Hematopoietic multipotent progenitor cell (in vitro differentiated cells): ENCODE data around the gene RBM45. TPM values are rescaled to one million over a fixed set of nuclear protein-coding genes. Genes with fewer than 3 reads are reported as not detected.

Experiments
- DNase-seq, 3 donors: peaks; one replicate each; pipeline ENCODE4 v3.0.0-alpha.2; 2011 to 2015; ENCODE audit warnings: low read depth in 2 of 3, low spot score in 2 of 3
- small RNA-seq: library from RNA; depleted of rRNA; stranded (forward); fragments of <200 nt; gene quantifications from one replicate; pipeline ENCODE3, GENCODE V24; 2012
- total RNA-seq: library from RNA; depleted of rRNA; stranded (reverse); fragments of >200 nt; gene quantifications from one replicate; pipeline ENCODE4 v1.2.3, GENCODE V29; 2012

The RBM45 gene
- total RNA-seq, 1 donor = 12.4 TPM

- DNase-seq = no peak
These were observed 43.3 kb downstream of the RBM45 start for GRCh38 chr2:178155524-178155923.

- no peak for DNase-seq
These were observed 45.3 kb downstream of the RBM45 start for GRCh38 chr2:178157574-178157973.

DNA sequence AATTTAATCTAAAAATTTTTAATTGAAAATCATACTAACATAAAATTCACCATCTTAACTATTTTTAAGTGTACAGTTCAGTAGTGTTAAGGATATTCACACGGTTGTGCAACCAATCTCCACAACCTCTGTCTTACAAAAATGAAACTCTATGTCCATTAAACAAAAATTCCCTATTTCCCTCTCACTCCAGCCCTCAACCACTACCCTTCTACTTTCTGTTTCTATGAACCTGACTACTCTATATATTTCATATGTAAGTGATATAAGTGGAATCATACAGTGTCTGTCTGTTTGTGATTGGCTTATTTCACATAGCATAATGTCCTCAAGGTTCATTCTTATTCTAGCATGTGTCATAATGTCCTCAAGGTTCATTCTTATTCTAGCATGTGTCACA, 47.7 kb downstream of the RBM45 start:
- DNase-seq = no peak

DNA sequence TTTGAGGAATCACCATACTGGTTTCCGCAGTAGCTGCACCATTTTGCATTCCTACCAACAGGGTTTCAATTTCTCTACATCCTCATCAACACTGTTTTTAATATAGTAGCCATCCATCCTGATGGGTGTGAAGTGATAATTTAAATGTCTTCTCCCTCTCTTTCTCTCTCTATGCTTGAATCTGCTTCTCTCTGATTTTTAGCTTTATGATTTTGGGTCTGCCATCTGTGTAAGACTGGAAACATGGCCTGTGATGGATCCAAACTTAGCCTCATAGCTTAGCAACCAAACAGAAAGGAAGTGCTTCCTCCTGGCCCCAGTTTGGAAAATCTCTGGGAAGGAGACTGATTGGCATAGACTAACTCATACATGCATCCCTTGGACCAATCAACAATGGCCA, 48.4 kb downstream of the RBM45 start:
- DNase-seq = no peak

- DNase-seq = no peak
These were observed 51.2 kb downstream of the RBM45 start for GRCh38 chr2:178163395-178163794.

DNA sequence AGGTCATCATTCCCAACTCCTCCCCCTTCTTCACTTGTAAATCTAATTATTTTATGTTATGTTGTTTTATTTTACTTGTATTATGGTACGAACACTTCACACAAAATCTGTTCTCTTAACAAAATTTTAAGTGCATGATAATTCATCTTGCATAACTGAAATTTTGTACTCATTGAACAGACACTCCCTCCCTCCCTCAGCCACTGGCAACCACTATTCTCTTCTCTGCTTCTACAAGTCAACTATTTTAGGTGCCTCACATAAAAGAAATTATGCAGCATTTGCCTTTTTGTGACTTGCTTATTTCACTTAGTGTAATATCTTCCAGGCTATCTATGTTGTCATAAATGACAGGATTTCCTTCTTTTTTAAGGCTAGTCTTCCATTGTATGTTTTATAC, 51.7 kb downstream of the RBM45 start:
- DNase-seq = no peak

- no peak for DNase-seq
These were observed 61.4 kb downstream of the RBM45 start for GRCh38 chr2:178173657-178174056.

DNA sequence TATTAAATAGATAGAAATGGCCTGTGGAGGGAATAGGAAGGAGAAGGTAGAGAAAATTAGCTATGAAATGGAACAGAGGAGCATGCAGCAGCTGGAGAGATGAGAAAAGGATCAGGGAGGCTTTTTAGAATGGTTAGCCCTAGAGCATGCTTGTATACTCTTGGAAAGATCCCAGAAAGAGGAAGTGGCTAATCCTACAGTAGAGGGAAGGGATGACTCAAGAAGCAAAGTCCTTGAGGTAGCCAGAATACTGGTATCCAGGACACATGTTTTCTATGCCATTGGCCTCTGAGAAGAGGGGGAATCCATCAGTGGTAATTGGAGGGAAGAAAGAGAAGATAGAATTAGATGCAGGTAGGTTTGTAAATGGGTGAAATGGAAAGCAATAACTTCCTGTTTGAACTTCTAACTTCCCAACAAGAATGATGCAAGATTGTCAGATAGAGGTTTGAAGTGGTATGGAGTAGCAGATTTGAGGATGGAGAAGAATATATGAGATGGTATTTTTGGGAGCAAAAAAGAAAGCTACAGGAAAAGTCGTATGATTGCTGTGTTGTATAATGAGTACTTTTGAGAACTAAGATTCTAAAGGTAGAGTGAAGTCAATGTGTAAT, 64.9 kb downstream of the RBM45 start:
- DNase-seq = no peak

Small RNAs within 50 kb of the gene (small RNA-seq; reads per million reads assigned to genes)
- gene AC011998.1 (not detected), gene RNU5E-9P (not detected)

Other genes starting within 250 kb of the RBM45 start
- gene PDE11A, start 39.7 kb upstream of the RBM45 start, total RNA-seq = under 0.01 TPM
- 0.27 TPM for gene OSBPL6, start 82.1 kb downstream of the RBM45 start, total RNA-seq